ENCODE measurements around the gene GET4. TPM values are rescaled to one million over a fixed set of nuclear protein-coding genes. Genes with fewer than 3 reads are reported as not detected.
"Not testable (repeated sequence)": the region's sequence is repeated elsewhere in the genome, so short reads cannot be mapped to it uniquely, and the experiment has no call there.

The GET4 gene
- total RNA-seq, 1 donor from 2014 or later = 20.8 TPM

GRCh38 chr7:896346-897075, 20.2 kb downstream of the GET4 start:
- FAIRE-seq (no peak), DNase-seq (ENCODE audit: low spot score in 2 of 2) (no peak)

- no peak for FAIRE-seq
- DNase-seq (ENCODE audit: low spot score in 2 of 2) = no peak
Observed at GRCh38 chr7:897086-897485, 20.7 kb downstream of the GET4 start.

GRCh38 chr7:897771-898376, 21.5 kb downstream of the GET4 start:
- no peak for FAIRE-seq
- no peak for DNase-seq (ENCODE audit: low spot score in 2 of 2)

GRCh38 chr7:898460-898854, 22.1 kb downstream of the GET4 start:
- no peak for FAIRE-seq

GRCh38 chr7:898855-899681, 22.7 kb downstream of the GET4 start:
- FAIRE-seq = no peak
- DNase-seq (ENCODE audit: low spot score in 2 of 2) = no peak

More at GRCh38 chr7:898460-898854, 22.1 kb downstream of the GET4 start:
- DNase-seq (ENCODE audit: low spot score in 2 of 2) = no peak

GRCh38 chr7:899806-900205, 23.5 kb downstream of the GET4 start:
- no peak for FAIRE-seq
- no peak for DNase-seq (ENCODE audit: low spot score in 2 of 2)

GRCh38 chr7:900331-901040, 24.1 kb downstream of the GET4 start:
- no peak for FAIRE-seq
- DNase-seq (ENCODE audit: low spot score in 2 of 2) = no peak

- FAIRE-seq = no peak
- DNase-seq (ENCODE audit: low spot score in 2 of 2) = no peak
Observed at GRCh38 chr7:901041-901387, 24.7 kb downstream of the GET4 start.

GRCh38 chr7:901388-902154, 25.2 kb downstream of the GET4 start:
- DNase-seq (ENCODE audit: low spot score in 2 of 2) = peak; percentile 77 to 83
- FAIRE-seq = no peak

- FAIRE-seq (no peak), DNase-seq (ENCODE audit: low spot score in 2 of 2) (no peak)
Observed at GRCh38 chr7:902996-903395, 26.6 kb downstream of the GET4 start.

GRCh38 chr7:903921-904755, 27.8 kb downstream of the GET4 start:
- FAIRE-seq = no peak
- DNase-seq (ENCODE audit: low spot score in 2 of 2) = no peak

GRCh38 chr7:904847-905246, 28.5 kb downstream of the GET4 start:
- FAIRE-seq (no peak), DNase-seq (ENCODE audit: low spot score in 2 of 2) (no peak)

- no peak for FAIRE-seq
- DNase-seq (ENCODE audit: low spot score in 2 of 2) = no peak
Observed at GRCh38 chr7:906776-907157, 30.4 kb downstream of the GET4 start.

- DNase-seq (ENCODE audit: low spot score in 2 of 2) (no peak), FAIRE-seq (no peak)
Observed at GRCh38 chr7:907158-907980, 31.0 kb downstream of the GET4 start.

- no peak for FAIRE-seq
Observed at GRCh38 chr7:908159-908581, 31.8 kb downstream of the GET4 start.

GRCh38 chr7:908591-909357, 32.4 kb downstream of the GET4 start:
- FAIRE-seq = not testable (repeated sequence)
- DNase-seq (ENCODE audit: low spot score in 2 of 2) = peak; percentile 75 to 81

More at GRCh38 chr7:908159-908581, 31.8 kb downstream of the GET4 start:
- no peak for DNase-seq (ENCODE audit: low spot score in 2 of 2)

Measured in frontal cortex (tissue), 4 donors.